Panc1 (cell line): Measurements from ENCODE around the gene SLC22A23. TPM values are rescaled to one million over a fixed set of nuclear protein-coding genes. Genes with fewer than 3 reads are reported as not detected.

ENCODE experiments used
- ATAC-seq: fragments of 200-7000 bp; cut with Tn5 transposase; 2 replicates; pipeline ENCODE4 v1.9.1; 2020; ENCODE audit warnings: mild to moderate bottlenecking, moderate library complexity
- BruUV-seq: library from RNA; stranded (reverse); fragments of 400-500 nt; replicated peaks from 2 replicates; lab custom pipeline; 2021; lab: Mats Ljungman, UMichigan
- CTCF ChIA-PET: fragments of 300-600 bp; sonication (Branson Sonifier 250); formaldehyde crosslinking; loops from one replicate; lab custom pipeline; 2022; ENCODE audit warnings: antibody characterized with exemption; lab: Charles Lee
- POLR2A ChIA-PET: fragments of 300-600 bp; sonication (Branson Sonifier 250); formaldehyde crosslinking; loops from one replicate; lab custom pipeline; 2022; ENCODE audit warnings: antibody characterized with exemption; lab: Charles Lee
- DNase-seq: peaks from one replicate; pipeline ENCODE4 v3.0.0-alpha.2; 2010; ENCODE audit warnings: low read depth, low spot score
- H3K27ac ChIP-seq: 2 replicates; pipeline ENCODE4 v1.5.1; 2011; ENCODE audit warnings: mild to moderate bottlenecking, low read length, inconsistent platforms
- H3K27me3 ChIP-seq: fragments of 200-500 bp; sonication (Bioruptor generic); 2 replicates; pipeline ENCODE4 v1.6.0; 2014; ENCODE audit warnings: low read length, inconsistent platforms; ENCODE audit not compliant: control insufficient read depth, insufficient read depth
- H3K36me3 ChIP-seq: fragments of 200-500 bp; sonication (Bioruptor generic); 2 replicates; pipeline ENCODE4 v1.5.1; 2014; ENCODE audit warnings: inconsistent platforms, mild to moderate bottlenecking, low read length, moderate library complexity; ENCODE audit not compliant: control insufficient read depth, insufficient read depth
- H3K4me1 ChIP-seq: 2 replicates; pipeline ENCODE4 v1.5.1; 2011; ENCODE audit warnings: inconsistent platforms, mild to moderate bottlenecking, low read length, moderate library complexity; ENCODE audit not compliant: control insufficient read depth, insufficient read depth
- H3K4me3 ChIP-seq, 2 experiments: 2 replicates each; pipeline ENCODE4 v1.5.1; 2011 to 2012; ENCODE audit warnings: low read depth in 2 of 2, low read length in 2 of 2, mild to moderate bottlenecking in 2 of 2, inconsistent platforms in 1 of 2, moderate library complexity in 1 of 2
- H3K9me3 ChIP-seq: fragments of 200-500 bp; sonication (Bioruptor generic); 2 replicates; pipeline ENCODE4 v1.5.1; 2014; ENCODE audit warnings: low read depth, mild to moderate bottlenecking, inconsistent platforms, low read length, moderate library complexity; ENCODE audit not compliant: control insufficient read depth, insufficient read depth
- POLR2AphosphoS5 ChIP-seq: IDR thresholded peaks from 2 replicates; pipeline ENCODE4 v1.6.1; 2012; ENCODE audit warnings: mild to moderate bottlenecking, low read depth, low read length, moderate library complexity
- REST ChIP-seq, 2 experiments: IDR thresholded peaks; 2 replicates each; pipeline ENCODE4 v1.6.1; 2011 to 2012; ENCODE audit warnings: low read depth in 2 of 2, control low read depth in 1 of 2, low read length in 1 of 2, mild to moderate bottlenecking in 1 of 2, moderate library complexity in 1 of 2; ENCODE audit not compliant: insufficient read depth in 1 of 2
- SIN3A ChIP-seq: IDR thresholded peaks from 2 replicates; pipeline ENCODE4 v1.6.1; 2012; ENCODE audit warnings: low read depth, mild to moderate bottlenecking, low read length, moderate library complexity, borderline replicate concordance; ENCODE audit not compliant: insufficient read depth
- TCF7L2 ChIP-seq: IDR thresholded peaks from 2 replicates; pipeline ENCODE4 v1.6.1; 2011; ENCODE audit warnings: mild to moderate bottlenecking, low read depth, low read length, inconsistent platforms
- in situ Hi-C: cut with HindIII; loops from 2 replicates; pipeline ENCODE4 v1.10.0; 2016; ENCODE audit warnings: low sequenced_read_pairs, low pct_unique_long_range_greater_than_20kb
- intact Hi-C: fragments of 100-400 bp; cut with micrococcal nuclease; formaldehyde crosslinking; loops from one replicate; pipeline ENCODE4 v1.10.0; 2022; ENCODE audit not compliant: unreplicated experiment
- total RNA-seq: library from RNA; stranded (reverse); gene quantifications from one replicate; pipeline ENCODE4 v1.2.1, GENCODE V29; 2021; ENCODE audit not compliant: unreplicated experiment
- TF ChIP-seq, protein P1 (sequence below): fragments of 450-650 bp; IDR thresholded peaks from 2 replicates; pipeline ENCODE4 v1.5.1; 2017; ENCODE audit warnings: mild to moderate bottlenecking

SLC22A23 gene
- total RNA-seq, 1 experiment from 2014 or later: 4.5 TPM

DNA sequence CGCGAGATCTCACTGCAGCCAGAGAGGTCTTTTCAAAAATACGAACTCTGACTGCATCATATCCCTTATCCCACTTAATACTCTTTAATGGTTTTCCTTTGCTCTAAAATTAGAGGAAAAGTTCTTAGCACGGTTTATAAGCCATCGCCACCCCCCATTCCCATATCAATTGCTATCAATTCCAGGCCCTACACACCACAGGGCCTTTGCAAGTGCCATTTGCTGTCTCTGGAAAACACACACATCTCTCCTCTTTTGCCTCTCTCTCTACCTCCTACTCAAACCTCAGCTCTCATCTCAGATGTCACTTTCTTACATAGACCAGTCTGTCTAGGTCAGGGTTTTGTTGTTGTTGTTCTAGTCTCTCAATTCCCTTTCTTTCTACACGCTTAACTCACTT is 9.8 kb downstream of the SLC22A23 start:
- intact Hi-C loops (no loop called here), in situ Hi-C loops (no loop called here)
- ChIA-PET CTCF (no interaction called here), POLR2A (no interaction called here)
- no peaks in the 10 kb centered on the region for H3K36me3 ChIP-seq
- H3K4me1 ChIP-seq: no peaks in the 10 kb centered on the region; the same call in 1 of the 2 replicates
- H3K27me3 ChIP-seq: no peaks in the 10 kb centered on the region
- ATAC-seq: no peak
- no peaks in the 10 kb centered on the region for H3K9me3 ChIP-seq
- DNase-seq: no peak
- H3K4me3 ChIP-seq: no peak overlapping the region
- H3K27ac ChIP-seq: no peak overlapping the region
- no TSS peak for BruUV-seq
- TF ChIP-seq, protein P1, sequence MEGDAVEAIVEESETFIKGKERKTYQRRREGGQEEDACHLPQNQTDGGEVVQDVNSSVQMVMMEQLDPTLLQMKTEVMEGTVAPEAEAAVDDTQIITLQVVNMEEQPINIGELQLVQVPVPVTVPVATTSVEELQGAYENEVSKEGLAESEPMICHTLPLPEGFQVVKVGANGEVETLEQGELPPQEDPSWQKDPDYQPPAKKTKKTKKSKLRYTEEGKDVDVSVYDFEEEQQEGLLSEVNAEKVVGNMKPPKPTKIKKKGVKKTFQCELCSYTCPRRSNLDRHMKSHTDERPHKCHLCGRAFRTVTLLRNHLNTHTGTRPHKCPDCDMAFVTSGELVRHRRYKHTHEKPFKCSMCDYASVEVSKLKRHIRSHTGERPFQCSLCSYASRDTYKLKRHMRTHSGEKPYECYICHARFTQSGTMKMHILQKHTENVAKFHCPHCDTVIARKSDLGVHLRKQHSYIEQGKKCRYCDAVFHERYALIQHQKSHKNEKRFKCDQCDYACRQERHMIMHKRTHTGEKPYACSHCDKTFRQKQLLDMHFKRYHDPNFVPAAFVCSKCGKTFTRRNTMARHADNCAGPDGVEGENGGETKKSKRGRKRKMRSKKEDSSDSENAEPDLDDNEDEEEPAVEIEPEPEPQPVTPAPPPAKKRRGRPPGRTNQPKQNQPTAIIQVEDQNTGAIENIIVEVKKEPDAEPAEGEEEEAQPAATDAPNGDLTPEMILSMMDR: no peak
- TF ChIP-seq TCF7L2 (no peak), REST (IDR thresholded peaks at IDR 0.05; ENCODE audit: insufficient read depth in 1 of 2, low read depth in 2 of 2, low read length in 1 of 2) (no peak), SIN3A (no peak), POLR2AphosphoS5 (no peak)

DNA sequence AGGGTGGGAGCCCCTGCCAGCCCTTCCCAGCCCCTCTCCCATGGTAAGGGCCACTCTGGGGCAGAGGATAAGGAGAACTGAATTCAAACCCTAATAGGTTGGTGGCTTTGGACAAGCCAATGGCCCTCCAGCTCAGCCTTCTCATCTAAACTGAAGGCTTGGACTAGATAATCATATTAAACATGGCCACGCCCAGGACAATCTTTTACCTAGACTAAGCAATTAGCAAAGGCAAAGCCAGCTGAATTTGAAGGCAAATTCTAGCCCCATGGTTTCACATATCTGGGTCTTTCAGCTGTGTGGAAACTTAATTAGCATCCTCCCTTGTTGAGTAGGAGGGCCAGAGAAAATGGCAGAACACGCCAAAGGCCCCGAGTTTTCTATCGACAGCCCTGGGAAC is 10.7 kb downstream of the SLC22A23 start:
- no peak overlapping the region for H3K27ac ChIP-seq
- DNase-seq: no peak
- no peaks in the 10 kb centered on the region for H3K27me3 ChIP-seq
- ChIA-PET POLR2A (no interaction called here), CTCF (no interaction called here)
- in situ Hi-C loops (no loop called here), intact Hi-C loops (no loop called here)
- BruUV-seq: no TSS peak
- no peaks in the 10 kb centered on the region for H3K36me3 ChIP-seq
- no peak for ATAC-seq
- H3K4me3 ChIP-seq: no peak overlapping the region
- H3K4me1 ChIP-seq: no peaks in the 10 kb centered on the region; the same call in 1 of the 2 replicates
- no peak for TF ChIP-seq SIN3A
- no peak for TF ChIP-seq TCF7L2
- TF ChIP-seq POLR2AphosphoS5: no peak
- TF ChIP-seq, protein P1: no peak
- TF ChIP-seq REST (IDR thresholded peaks at IDR 0.05; ENCODE audit: insufficient read depth in 1 of 2, low read depth in 2 of 2, low read length in 1 of 2): no peak
- no peaks in the 10 kb centered on the region for H3K9me3 ChIP-seq
